C4-2B (cell line): ENCODE results near the gene PPP1R12B.

Experiments used
- H3K27ac ChIP-seq: fragments of 450-650 bp; 2 replicates; pipeline ENCODE4 v1.5.1; 2017
- ZFX ChIP-seq: fragments of 450-650 bp; IDR thresholded peaks from 2 replicates; pipeline ENCODE4 v1.6.1; 2017
- TF ChIP-seq, protein P1 (sequence below): fragments of 450-650 bp; conservative IDR thresholded peaks from 2 replicates; pipeline ENCODE4 v1.5.1; 2017; ENCODE audit warnings: mild to moderate bottlenecking

PPP1R12B gene, protein sequence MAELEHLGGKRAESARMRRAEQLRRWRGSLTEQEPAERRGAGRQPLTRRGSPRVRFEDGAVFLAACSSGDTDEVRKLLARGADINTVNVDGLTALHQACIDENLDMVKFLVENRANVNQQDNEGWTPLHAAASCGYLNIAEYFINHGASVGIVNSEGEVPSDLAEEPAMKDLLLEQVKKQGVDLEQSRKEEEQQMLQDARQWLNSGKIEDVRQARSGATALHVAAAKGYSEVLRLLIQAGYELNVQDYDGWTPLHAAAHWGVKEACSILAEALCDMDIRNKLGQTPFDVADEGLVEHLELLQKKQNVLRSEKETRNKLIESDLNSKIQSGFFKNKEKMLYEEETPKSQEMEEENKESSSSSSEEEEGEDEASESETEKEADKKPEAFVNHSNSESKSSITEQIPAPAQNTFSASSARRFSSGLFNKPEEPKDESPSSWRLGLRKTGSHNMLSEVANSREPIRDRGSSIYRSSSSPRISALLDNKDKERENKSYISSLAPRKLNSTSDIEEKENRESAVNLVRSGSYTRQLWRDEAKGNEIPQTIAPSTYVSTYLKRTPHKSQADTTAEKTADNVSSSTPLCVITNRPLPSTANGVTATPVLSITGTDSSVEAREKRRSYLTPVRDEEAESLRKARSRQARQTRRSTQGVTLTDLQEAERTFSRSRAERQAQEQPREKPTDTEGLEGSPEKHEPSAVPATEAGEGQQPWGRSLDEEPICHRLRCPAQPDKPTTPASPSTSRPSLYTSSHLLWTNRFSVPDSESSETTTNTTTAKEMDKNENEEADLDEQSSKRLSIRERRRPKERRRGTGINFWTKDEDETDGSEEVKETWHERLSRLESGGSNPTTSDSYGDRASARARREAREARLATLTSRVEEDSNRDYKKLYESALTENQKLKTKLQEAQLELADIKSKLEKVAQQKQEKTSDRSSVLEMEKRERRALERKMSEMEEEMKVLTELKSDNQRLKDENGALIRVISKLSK

DNA sequence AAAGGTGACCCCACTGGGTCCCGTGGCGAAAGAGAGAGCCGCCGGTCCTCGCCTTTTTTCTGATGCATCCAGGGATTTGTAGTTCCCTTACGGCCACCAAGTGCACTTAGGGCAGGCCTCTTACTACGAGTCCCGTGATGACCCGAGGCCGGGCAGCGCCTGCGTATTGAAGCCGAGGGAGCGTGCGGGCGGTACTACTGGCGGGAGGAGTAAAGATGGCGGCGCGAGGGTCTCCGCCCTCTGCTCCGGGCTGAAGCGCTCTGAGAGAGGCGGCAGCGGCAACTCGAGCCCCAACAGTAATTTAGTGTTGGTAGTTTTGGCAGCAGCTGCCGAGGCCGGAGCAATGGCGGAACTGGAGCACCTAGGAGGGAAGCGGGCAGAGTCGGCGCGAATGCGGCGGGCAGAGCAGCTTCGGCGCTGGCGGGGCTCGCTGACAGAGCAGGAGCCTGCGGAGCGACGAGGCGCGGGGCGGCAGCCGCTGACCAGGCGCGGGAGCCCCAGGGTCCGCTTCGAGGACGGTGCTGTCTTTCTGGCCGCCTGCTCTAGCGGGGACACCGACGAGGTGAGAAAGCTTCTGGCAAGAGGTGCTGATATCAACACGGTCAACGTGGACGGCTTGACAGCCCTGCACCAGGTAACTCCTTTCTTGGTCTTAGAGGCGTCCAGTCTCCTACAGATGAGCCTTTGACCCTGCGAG, at the start of gene PPP1R12B:
Gene PPP1R12B (plus strand): TSS at position 191 of the 697 bp plus-strand sequence. CDS start 153 bp downstream, at position 344.
- no peak for TF ChIP-seq ZFX
- TF ChIP-seq, protein P1, sequence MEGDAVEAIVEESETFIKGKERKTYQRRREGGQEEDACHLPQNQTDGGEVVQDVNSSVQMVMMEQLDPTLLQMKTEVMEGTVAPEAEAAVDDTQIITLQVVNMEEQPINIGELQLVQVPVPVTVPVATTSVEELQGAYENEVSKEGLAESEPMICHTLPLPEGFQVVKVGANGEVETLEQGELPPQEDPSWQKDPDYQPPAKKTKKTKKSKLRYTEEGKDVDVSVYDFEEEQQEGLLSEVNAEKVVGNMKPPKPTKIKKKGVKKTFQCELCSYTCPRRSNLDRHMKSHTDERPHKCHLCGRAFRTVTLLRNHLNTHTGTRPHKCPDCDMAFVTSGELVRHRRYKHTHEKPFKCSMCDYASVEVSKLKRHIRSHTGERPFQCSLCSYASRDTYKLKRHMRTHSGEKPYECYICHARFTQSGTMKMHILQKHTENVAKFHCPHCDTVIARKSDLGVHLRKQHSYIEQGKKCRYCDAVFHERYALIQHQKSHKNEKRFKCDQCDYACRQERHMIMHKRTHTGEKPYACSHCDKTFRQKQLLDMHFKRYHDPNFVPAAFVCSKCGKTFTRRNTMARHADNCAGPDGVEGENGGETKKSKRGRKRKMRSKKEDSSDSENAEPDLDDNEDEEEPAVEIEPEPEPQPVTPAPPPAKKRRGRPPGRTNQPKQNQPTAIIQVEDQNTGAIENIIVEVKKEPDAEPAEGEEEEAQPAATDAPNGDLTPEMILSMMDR: no peak
- H3K27ac ChIP-seq: peak within 1 kb of the TSS; percentile 81

DNA sequence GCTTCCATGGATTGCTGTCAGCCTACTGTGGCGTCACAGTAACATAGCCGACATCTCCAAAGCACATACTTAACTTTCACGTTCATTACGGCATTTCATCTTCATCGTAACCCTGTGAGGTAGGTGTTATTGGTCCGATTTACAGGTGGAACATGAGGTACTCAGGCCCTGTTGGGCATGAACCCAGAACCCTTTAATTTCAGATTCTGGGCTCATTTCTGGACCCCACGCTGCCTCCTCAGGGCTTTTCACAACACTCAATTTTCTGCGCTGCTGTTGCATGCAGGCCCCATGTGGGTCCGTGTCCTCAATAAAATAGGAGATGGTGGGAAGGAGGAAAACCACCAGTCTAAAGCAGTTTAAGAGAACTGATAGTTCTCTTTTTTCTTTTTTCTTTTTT, 46.3 kb upstream of the PPP1R12B start:
- H3K27ac ChIP-seq: no peak overlapping the region
- TF ChIP-seq ZFX: no peak
- TF ChIP-seq, protein P1: no peak

DNA sequence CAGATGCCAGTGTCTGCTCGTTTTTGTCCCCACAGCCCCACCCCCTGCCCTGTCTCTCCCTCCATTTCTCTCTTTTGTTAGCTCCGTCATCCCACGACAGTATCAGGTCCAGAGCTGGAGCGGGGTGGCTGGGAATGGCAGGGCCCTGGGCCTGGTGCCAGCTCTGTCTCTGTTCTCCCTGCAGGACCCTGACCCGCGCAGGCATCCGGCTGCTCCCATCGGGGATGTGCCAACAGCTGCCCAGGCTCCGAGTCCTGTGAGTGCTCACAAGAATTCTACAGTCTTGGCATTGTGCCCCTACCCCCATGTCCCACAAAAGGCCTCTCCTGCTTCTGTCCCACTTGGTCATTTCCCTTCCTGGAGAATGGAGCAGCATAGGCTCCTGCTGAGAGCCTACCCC, 44.1 kb upstream of the PPP1R12B start:
- no peak overlapping the region for H3K27ac ChIP-seq
- no peak for TF ChIP-seq ZFX
- TF ChIP-seq, protein P1: no peak

DNA sequence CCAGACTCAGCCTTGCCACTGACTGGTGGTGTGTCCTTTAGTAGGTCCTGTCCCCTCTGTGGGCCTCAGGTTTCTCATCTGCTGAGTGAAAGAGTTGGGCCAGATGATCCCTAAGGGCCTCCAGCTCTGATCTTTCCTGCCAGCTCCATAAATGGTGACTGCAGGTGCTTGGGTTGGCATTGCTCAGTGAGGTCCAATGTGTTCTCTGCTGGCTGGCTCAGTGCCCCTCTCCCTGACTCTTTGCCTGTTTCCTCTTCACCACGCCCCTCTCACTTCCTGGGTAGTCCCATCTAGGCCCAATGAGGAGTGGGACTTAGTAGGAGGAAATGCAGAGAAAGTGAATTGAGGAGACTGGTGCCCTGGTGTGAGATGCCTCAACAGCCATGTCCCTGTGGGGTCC, 43.3 kb upstream of the PPP1R12B start:
- no peak overlapping the region for H3K27ac ChIP-seq
- TF ChIP-seq ZFX: no peak
- TF ChIP-seq, protein P1: no peak

DNA sequence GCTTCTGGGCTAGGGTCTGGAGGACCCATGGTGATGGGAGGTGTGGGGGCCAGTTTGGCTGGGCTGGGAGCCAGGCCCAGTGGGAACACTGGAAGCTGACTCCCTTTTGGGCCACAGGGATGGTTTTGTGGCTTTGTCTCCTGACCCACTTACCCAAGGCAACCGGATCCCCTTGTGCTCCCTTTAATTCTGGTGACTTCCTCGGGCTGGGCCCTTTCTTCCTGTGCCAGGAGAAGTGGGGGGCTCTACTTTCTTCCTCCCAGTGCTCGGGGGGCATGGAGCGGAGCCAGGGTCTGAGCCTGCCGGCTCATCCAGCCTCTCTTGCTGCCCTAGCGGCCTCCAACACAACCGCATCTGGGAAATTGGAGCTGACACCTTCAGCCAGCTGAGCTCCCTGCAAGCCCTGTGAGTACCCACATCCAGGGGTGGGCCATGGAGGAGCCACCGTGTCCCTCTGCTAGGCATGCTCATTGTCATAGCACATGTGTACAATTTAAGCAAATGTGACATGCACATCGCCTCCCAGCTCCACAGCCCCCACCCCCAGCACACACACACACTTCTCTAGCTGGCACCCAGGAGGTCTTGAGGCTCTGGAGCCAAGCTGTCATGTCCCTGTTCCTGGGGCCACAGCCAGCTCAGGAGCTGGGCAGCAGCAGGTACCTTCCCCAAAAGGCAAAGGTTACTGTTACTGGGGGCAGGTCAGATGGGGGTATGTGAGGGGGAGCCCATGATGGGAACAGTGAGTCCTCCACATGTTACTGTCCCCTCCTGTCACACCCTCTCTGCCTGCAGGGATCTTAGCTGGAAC, 41.8 kb upstream of the PPP1R12B start:
- H3K27ac ChIP-seq: no peak overlapping the region
- TF ChIP-seq, protein P1: no peak
- no peak for TF ChIP-seq ZFX

DNA sequence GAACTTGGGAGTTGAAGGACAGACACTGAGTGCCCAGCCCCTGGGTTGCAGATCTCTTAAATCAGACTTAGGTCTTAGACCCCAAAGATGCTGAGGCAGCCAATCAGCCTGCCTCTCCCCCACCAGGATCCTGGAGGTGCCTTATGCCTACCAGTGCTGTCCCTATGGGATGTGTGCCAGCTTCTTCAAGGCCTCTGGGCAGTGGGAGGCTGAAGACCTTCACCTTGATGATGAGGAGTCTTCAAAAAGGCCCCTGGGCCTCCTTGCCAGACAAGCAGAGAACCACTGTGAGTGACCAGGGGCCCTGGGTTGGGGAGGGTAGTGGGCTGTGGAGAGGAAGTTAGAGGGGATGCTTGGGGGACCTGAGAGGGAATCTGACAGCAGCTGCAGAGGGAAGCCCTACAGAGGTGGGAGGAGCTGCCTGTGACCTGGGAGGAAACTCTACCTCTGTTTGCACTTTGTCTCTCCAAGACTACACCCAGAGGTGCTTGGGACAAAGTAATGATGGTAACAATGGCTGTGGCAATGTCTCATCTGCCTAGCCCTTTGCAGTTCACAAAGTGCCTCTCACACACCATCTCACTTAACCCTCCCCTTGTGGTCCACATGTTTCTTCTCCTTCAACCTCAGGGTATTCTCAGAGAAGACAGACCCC, 38.3 kb upstream of the PPP1R12B start:
- H3K27ac ChIP-seq: no peak overlapping the region
- no peak for TF ChIP-seq ZFX
- TF ChIP-seq, protein P1: no peak
